DOHH2 (cell line): ENCODE measurements around the gene CD72.

Experiments used
- EZH2phosphoT487 ChIP-seq: fragments of 200-600 bp; sonication (generic); IDR thresholded peaks from 2 replicates; pipeline ENCODE4 v1.6.1; 2017; ENCODE audit warnings: borderline replicate concordance, mild to moderate bottlenecking, antibody characterized with exemption, low read length, moderate library complexity, mixed read lengths
- TF ChIP-seq, protein P1 (sequence below): fragments of 200-600 bp; sonication (generic); IDR thresholded peaks from one replicate; pipeline ENCODE4 v1.5.1; 2014; ENCODE audit warnings: antibody characterized with exemption, mild to moderate bottlenecking, low read depth, low read length; ENCODE audit not compliant: poor library complexity, severe bottlenecking

GRCh38 chr9:35667939-35668338, 49.7 kb upstream of the CD72 start:
- TF ChIP-seq, protein P1, sequence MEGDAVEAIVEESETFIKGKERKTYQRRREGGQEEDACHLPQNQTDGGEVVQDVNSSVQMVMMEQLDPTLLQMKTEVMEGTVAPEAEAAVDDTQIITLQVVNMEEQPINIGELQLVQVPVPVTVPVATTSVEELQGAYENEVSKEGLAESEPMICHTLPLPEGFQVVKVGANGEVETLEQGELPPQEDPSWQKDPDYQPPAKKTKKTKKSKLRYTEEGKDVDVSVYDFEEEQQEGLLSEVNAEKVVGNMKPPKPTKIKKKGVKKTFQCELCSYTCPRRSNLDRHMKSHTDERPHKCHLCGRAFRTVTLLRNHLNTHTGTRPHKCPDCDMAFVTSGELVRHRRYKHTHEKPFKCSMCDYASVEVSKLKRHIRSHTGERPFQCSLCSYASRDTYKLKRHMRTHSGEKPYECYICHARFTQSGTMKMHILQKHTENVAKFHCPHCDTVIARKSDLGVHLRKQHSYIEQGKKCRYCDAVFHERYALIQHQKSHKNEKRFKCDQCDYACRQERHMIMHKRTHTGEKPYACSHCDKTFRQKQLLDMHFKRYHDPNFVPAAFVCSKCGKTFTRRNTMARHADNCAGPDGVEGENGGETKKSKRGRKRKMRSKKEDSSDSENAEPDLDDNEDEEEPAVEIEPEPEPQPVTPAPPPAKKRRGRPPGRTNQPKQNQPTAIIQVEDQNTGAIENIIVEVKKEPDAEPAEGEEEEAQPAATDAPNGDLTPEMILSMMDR = no peak
- no peak for TF ChIP-seq EZH2phosphoT487
